Nucleus accumbens (tissue), 56 donors: Measurements from ENCODE around the gene PTPRT.

Experiments used
- DNase-seq, 56 donors: peaks; one replicate each; lab custom pipeline; 2025; lab: John Stamatoyannopoulos, UW

PTPRT gene

DNA sequence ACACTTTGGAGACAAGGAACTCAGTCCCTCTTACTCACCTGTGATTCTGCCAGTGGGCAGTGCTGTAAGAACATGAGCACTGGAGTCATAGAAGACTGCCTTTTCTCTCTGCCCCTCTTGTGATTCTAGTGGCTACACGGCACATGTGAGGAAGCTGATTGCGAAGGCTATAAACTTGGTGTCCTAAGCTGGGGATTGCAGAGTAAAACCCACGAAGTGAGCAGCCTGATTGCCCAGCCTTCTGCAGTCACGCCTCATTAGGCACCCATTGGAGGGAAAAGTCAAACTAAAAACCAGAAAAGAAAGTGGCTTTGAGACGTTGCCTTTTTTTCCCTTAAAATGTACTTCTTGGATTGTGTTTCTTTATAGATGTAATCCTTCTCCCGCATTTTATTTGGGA, 823.1 kb downstream of the PTPRT start:
- DNase-seq: no peak

- DNase-seq: no peak
Measured at GRCh38 chr20:42364446-42364845, 825.3 kb downstream of the PTPRT start.

- DNase-seq: no peak
Measured at GRCh38 chr20:42361402-42361970, 828.2 kb downstream of the PTPRT start.

GRCh38 chr20:42360621-42361020, 829.1 kb downstream of the PTPRT start:
- no peak for DNase-seq

- DNase-seq: no peak
Measured at GRCh38 chr20:42359617-42360016, 830.1 kb downstream of the PTPRT start.

GRCh38 chr20:42352096-42352495, 837.6 kb downstream of the PTPRT start:
- no peak for DNase-seq

- no peak for DNase-seq
Measured at GRCh38 chr20:42350521-42350920, 839.2 kb downstream of the PTPRT start.

DNA sequence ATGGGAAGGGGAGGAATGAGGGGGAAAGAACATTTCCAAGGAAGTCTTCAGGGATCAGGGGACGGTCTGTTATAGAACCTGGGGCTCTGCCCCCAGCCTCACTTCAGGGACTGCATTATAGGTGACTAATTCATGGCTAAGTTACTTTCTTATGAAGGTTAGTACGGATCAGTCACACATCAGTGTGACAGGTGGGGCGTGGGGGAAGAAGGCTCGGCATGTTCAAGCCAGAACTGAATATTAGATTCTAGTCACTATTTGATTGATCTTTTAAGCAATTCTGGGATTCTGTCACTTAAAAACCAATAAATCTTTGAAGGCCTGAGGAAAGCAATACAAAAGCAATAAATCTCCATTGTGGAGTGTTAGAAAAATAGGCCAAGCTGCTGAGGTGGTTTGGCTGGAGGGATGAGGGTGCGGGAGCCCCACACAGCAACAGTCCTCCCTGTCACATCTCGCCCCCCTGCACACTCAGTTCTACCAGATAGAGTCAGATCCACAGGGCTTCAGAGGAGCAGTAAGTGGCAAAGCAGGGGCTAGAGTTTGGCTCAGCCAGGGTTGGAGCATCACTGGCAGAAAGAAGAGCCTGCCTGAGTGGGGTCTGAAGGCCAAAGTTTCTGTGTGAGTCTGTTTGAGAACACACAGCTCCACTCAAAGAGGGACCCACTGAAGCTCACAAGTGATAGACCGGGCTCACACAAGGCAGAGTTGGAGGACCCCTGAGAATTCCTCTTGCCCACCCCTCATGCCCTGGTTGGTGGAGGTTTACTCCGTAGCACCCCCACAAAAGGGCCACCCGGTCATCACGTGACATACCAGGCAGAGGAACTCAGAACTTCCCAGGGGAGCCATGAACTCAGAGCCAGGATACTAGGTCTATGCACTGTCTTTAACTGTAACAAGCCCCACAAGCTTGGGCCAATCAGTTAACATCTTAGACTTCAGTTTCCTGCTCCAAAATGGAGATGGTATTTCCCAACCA, 843.2 kb downstream of the PTPRT start:
- no peak for DNase-seq

DNA sequence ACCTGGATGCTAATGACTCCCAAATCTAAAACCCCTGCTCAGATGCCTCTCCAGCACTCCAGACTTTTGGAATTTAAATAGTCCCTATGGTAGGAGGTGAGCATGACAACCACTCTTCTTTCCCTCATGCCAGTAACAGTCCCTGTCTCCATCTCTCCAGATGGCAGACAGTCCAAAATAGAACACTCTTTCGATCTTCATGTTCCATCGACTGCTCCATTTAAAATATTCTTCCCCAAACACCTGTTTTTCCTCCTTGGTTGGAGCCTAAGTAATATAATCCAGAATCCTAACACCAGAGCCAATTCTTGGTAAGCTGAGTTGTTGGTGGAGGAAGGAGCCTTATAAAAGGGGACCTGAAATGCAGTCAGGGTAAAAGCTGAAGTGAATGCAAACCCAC, 848.1 kb downstream of the PTPRT start:
- DNase-seq: no peak

GRCh38 chr20:42340368-42340767, 849.3 kb downstream of the PTPRT start:
- DNase-seq: no peak

GRCh38 chr20:42338294-42339201, 851.2 kb downstream of the PTPRT start:
- no peak for DNase-seq

- no peak for DNase-seq
Measured at GRCh38 chr20:42336576-42336975, 853.1 kb downstream of the PTPRT start.

DNA sequence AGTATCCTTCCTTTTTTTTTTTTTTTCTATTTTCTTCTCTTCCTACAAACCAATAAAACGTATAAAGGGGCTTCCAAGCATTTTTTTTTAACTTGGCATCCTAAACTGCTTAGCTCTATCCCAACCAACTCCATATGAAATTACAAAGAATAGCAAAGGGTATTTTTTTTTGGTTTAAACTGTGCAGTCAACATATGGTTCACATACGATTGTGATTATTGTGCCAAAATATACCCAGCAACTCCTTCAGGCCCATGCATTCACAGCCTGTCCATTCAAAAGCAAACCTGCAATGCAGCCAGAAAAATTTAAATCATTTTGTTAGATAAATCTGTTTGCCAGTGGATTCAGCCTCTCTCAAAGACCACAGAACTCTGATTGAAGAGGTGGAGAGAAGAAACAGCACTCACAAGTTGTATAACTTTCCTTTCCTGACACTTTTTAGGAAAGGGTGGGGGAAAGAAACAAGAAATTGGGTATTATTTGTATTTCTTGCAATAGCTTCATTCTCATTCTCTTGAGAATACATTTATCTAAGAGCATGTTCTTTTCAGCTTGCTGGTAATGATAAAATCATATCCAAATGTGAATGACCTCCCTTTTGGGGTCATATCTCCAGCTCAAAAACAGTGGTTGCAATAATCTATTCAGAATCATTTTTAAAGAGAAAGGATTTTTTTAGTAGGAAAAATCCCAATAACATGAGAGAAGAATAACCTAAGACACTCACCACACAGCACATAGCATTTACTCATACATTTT, 870.3 kb downstream of the PTPRT start:
- DNase-seq: no peak

GRCh38 chr20:42313704-42314103, 876.0 kb downstream of the PTPRT start:
- DNase-seq: no peak

- DNase-seq: no peak
Measured at GRCh38 chr20:42309050-42309449, 880.7 kb downstream of the PTPRT start.

DNA sequence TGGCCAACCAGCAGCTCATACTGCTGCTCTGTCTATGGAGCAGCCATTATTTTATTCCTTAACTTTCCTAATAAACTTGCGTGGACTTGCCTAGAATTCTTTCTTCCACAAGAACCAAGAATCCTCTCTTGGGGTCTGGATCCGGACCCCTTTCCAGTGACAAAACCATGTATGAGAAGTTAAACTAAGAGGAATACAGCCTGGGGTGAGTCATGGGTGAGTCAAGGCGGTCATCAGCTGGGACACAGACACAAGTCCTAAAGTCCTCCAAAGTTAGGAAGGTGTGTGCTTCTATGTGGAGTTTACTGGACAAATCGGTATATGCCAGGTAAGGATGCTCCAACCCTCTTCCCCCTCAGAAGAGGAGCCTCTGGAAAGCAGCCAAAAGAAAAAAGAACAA, 881.5 kb downstream of the PTPRT start:
- DNase-seq: no peak

GRCh38 chr20:42295592-42295991, 894.1 kb downstream of the PTPRT start:
- DNase-seq: no peak

DNA sequence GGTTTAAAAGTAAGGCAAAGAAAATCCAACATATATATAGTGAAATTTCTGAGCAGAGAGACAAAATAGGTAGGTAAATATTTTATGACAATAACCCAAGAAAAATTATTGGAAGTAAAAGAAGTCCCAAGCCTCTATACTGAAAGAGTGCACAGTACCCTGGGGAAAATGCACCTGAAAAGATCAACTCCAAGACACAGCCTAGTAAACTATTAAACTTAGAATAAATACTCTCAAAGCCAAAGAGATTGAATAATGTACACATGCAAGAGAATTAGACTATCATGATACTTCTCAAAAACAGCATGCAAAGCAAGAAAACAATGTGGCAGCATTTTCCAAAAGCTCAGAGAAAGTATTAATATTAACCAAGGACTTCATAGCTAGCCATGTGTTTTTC, 894.7 kb downstream of the PTPRT start:
- no peak for DNase-seq

- DNase-seq: no peak
Measured at GRCh38 chr20:42281801-42282200, 907.9 kb downstream of the PTPRT start.
